Measurements from ENCODE around the gene OR8B2.
"Not testable (repeated sequence)": the region's sequence is repeated elsewhere in the genome, so short reads cannot be mapped to it uniquely, and the experiment has no call there.

OR8B2 gene, protein sequence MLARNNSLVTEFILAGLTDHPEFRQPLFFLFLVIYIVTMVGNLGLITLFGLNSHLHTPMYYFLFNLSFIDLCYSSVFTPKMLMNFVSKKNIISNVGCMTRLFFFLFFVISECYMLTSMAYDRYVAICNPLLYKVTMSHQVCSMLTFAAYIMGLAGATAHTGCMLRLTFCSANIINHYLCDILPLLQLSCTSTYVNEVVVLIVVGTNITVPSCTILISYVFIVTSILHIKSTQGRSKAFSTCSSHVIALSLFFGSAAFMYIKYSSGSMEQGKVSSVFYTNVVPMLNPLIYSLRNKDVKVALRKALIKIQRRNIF

DNA sequence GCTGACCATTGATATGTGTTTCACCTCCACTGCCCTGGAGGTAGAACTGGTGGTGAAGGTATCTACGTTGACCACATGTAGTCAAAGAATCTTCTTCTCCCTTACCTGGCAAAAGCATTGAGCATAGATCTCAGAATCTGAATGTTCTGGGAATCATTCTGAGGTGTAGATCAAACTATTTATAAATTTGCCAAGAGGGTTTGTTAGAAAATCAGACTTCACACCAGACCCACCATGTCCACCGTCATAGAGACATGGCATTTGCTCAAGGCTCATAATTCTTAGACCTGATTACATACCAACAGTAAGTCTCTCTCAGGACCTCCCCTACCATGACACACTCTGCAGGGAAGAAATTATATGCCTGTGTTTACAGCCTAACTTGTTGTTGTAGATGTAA lies at the start of gene OR8B2:
OR8B2 (minus strand) TSS at position 101 of the 400 bp plus-strand sequence. CDS start 1,156 bp downstream, outside the sequence.
- in situ Hi-C loops (cut with MboI; ENCODE audit: low sequenced_read_pairs) = no loop called here

- in situ Hi-C loops (cut with MboI; ENCODE audit: low sequenced_read_pairs) = no loop called here
These were observed 45.3 kb upstream of the OR8B2 start for GRCh38 chr11:124429599-124429998.

DNA sequence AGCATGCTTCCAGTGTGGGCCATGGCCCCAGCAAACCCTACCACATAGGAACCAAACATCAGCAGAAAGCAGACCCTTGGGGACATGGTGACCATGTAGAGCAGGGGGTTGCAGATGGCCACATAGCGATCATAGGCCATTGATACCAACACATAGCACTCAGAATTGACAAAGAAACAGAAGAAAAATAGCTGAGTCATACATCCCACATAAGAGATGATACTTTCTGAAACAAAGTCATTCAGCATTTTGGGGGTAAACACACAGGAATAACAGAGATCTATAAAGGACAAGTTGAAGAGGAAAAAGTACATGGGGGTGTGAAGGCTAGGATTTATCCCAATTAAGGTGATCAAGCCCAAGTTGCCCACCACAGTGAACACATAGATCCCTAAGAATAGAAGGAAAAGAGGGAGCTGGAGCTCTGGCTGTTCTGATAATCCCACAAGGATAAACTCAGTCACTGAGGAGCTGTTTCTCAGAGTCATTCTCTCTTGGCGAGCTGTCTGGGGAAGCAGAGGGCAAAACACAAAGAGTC lies 40.2 kb upstream of the OR8B2 start, which contains the start of gene OR8B4:
OR8B4 (minus strand) TSS at position 488 of the 538 bp plus-strand sequence; CDS start at position 488, 0 bp downstream.
- in situ Hi-C loops (cut with MboI; ENCODE audit: low sequenced_read_pairs) = loop anchor here (25.0 kb wide), 1 partner anchor 338 kb away; the partner anchor contains the start of genes ESAM and VSIG2

DNA sequence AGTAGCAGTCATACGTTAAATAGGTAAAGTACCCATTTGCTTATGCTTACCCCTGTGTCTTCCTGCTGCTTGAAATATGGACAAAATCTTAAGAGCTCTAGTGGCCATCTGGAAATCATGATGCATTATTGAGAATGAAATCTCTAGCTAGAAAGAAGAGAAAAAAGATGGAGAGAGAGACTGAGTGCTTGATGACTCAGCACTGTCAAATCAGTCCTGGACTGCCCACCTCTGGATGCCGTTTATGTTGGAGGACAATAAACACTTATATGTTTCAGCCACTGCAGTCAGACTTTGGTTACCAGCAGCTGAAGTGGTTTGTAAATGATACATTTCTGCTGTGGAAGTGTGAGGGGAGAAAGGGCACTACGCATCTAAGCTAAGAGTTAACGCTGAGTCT lies 36.7 kb upstream of the OR8B2 start:
- in situ Hi-C loops (cut with MboI; ENCODE audit: low sequenced_read_pairs) = loop anchor here (25.0 kb wide), 1 partner anchor 341 kb away; the partner anchor contains the start of genes ESAM and VSIG2

GRCh38 chr11:124415356-124415923 lies 31.1 kb upstream of the OR8B2 start:
- in situ Hi-C loops (cut with MboI; ENCODE audit: low sequenced_read_pairs) = loop anchor here (10.0 to 25.0 kb wide), 2 partner anchors 159 to 347 kb away; partner anchors contain the start of genes ESAM and VSIG2

GRCh38 chr11:124409906-124410305 lies 25.6 kb upstream of the OR8B2 start:
- in situ Hi-C loops (cut with MboI; ENCODE audit: low sequenced_read_pairs) = loop anchor here (10.0 to 25.0 kb wide), 2 partner anchors 165 to 352 kb away; partner anchors contain the start of genes ESAM and VSIG2

- in situ Hi-C loops (cut with MboI; ENCODE audit: low sequenced_read_pairs) = loop anchor here (25.0 kb wide), 1 partner anchor 357 kb away; the partner anchor contains the start of genes ESAM and VSIG2
These were observed 21.3 kb upstream of the OR8B2 start for GRCh38 chr11:124405581-124405980.

DNA sequence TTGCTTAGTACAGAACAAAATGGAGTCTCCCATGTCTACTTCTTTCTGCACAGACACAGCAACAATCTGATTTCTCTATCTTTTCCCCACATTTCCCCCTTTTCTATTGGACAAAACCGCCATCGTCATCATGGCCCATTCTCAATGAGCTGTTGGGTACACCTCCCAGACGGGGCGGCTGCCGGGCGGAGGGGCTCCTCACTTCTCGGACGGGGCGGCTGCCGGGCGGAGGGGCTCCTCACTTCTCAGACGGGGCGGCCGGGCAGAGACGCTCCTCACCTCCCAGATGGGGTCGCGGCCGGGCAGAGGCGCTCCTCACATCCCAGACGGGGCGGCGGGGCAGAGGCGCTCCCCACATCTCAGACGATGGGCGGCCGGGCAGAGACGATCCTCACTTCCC lies 18.9 kb upstream of the OR8B2 start:
- in situ Hi-C loops (cut with MboI; ENCODE audit: low sequenced_read_pairs) = loop anchor here (25.0 kb wide), 1 partner anchor 359 kb away; the partner anchor contains the start of genes ESAM and VSIG2

- in situ Hi-C loops (cut with MboI; ENCODE audit: low sequenced_read_pairs) = loop anchor here (25.0 kb wide), 1 partner anchor 360 kb away; the partner anchor contains the start of genes ESAM and VSIG2
These were observed 18.1 kb upstream of the OR8B2 start for GRCh38 chr11:124402326-124402922.

GRCh38 chr11:124398924-124399323 lies 14.6 kb upstream of the OR8B2 start, which contains the start of gene OR8B3:
TSS of gene OR8B3 (minus strand) at chr11:124399024. CDS start at chr11:124397351, 1,673 bp downstream.
- in situ Hi-C loops (cut with MboI; ENCODE audit: low sequenced_read_pairs) = no loop called here

DNA sequence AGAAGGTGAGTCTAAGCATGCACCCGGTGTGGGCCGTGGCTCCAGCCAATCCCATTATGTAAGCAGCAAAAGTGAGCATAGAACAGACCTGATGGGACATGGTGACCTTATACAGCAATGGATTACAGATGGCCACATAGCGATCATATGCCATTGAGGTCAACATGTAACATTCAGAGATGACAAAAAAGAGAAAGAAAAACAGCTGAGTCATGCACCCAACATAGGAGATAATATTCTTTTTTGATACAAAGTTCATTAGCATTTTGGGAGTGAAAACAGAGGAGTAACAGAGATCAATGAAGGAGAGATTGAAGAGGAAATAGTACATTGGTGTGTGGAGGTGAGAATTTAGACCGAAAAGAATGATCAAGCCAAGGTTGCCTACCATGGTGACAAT lies 12.5 kb upstream of the OR8B2 start:
- in situ Hi-C loops (cut with MboI; ENCODE audit: low sequenced_read_pairs) = not testable (repeated sequence)

GRCh38 chr11:124394408-124394807 lies 10.1 kb upstream of the OR8B2 start:
- in situ Hi-C loops (cut with MboI; ENCODE audit: low sequenced_read_pairs) = no loop called here

DNA sequence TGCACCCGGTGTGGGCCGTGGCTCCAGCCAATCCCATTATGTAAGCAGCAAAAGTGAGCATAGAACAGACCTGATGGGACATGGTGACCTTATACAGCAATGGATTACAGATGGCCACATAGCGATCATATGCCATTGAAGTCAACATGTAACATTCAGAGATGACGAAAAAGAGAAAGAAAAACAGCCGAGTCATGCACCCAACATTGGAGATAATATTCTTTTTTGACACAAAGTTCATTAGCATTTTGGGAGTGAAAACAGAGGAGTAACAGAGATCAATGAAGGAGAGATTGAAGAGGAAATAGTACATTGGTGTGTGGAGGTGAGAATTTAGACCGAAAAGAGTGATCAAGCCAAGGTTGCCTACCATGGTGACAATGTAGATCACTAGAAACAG lies 1.4 kb downstream of the OR8B2 start:
- in situ Hi-C loops (cut with MboI; ENCODE audit: low sequenced_read_pairs) = not testable (repeated sequence)

DNA sequence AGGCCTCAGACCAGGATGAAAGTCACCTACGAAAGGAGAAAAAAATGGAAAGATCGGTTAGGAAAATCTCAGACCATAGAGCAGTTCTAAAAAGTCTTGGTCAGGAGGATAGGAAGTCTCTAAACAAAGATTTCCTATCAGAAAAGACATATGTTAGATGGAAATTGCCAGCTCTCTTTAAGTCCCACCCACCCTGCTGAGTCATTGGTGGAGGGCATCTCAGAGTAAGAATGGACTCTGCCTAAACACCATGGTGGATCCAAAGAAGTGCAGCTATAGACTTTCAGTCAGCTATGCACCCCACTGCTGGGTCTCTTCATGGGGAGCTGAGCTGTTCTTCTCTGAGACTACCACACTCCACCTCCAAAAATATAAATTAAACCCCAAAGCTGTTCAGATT lies 3.7 kb downstream of the OR8B2 start:
- in situ Hi-C loops (cut with MboI; ENCODE audit: low sequenced_read_pairs) = no loop called here

GRCh38 chr11:124376280-124376679 lies 8.0 kb downstream of the OR8B2 start:
- in situ Hi-C loops (cut with MboI; ENCODE audit: low sequenced_read_pairs) = no loop called here

DNA sequence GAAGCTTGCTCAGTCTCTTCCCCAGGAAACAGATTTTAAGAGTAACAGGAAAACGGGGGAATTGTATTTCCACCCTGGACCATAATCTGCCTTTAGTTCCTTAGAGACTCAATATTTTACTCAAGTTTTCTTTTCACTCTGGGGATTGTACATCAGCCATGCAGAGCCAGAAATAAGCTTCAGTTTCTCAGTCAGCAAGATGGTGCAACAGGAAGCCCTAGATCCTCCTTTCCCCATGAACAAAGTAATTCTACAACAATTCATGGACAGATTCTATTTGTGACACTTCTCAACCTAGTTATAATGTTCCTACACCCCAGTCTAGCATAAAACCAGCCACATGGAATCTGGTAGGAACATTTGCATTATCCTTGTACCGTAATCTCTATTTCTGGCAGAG lies 24.7 kb downstream of the OR8B2 start:
- in situ Hi-C loops (cut with MboI; ENCODE audit: low sequenced_read_pairs) = no loop called here

DNA sequence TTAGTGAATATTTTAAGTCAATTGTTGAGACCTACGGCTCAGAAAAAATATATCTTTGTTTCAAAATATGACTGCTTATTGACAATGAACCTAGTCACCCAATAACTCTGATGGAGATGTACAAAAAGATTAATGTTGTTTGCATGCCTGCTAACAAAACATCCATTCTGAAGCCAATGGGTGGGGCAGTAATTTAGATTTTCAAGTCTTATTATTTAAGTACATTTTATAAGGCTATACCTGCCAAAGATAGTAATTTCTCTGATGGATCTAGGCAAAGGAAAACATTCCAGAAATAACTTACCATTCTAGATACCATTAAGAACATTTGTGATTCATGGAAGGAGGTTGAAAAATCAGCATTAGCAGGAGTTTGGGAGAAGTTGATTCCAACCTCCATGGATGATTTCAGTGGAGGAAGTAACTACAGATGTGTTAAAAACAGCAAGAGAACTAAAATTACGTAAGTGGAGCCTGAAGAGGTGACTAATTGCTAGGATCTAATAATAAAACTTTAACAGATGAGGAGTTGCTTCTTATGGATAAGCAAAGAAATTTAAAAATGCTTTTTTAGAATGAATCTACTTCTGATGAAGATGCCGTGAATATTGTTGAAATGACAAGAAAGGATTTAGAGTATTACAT lies 37.9 kb downstream of the OR8B2 start:
- in situ Hi-C loops (cut with MboI; ENCODE audit: low sequenced_read_pairs) = no loop called here

GRCh38 chr11:124344346-124344745 lies 40.0 kb downstream of the OR8B2 start:
- in situ Hi-C loops (cut with MboI; ENCODE audit: low sequenced_read_pairs) = no loop called here

DNA sequence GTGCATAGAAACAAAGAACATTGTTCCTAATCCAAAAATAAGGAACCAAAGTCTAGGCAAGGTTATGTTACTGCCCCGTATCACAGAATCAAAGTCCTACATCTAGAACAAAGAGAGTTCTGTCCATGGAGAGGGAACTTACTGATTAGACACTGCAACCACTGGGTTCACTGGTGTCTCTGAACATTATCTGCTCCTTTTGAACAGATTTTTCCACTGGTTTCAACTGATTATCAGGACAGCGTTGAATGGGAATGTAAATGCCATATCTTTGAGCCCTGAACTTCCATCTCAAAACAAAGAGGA lies 44.2 kb downstream of the OR8B2 start:
- in situ Hi-C loops (cut with MboI; ENCODE audit: low sequenced_read_pairs) = no loop called here

DNA sequence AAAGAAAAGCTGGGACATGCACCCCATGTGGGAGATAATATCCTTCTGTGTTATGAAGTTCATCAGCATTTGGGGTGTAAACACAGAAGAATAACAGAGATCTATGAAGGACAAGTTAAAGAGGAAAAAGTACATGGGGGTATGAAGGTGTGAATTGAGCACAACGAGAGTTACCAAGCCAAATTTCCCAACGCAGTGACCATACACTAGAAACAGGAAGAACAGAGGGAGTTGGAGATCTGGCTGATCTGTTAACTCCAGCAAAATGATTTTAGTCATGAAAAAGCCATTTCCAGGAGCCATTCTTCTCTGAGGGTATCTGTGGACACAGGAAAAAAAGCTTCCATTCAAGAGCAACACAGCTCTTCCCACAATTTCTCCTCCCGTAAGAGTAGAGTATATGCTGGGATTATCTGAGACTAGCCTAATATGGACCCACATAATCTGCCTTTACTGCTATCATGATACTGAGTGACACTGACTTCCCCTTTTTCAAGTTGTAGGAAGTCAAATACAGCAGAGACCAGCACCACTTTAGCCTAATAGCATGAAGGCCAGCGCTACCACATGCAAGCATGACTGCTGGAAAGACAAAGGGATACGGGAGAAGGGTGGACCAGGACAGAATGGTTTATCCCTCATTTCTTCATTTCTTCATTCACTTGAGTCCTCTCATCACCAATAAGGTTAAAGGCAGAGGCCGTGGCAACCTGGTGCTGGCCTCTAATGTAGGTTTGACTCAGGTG lies 44.7 kb downstream of the OR8B2 start:
- in situ Hi-C loops (cut with MboI; ENCODE audit: low sequenced_read_pairs) = no loop called here
